Measurements from ENCODE around the gene PRDM7.

PRDM7 gene

DNA sequence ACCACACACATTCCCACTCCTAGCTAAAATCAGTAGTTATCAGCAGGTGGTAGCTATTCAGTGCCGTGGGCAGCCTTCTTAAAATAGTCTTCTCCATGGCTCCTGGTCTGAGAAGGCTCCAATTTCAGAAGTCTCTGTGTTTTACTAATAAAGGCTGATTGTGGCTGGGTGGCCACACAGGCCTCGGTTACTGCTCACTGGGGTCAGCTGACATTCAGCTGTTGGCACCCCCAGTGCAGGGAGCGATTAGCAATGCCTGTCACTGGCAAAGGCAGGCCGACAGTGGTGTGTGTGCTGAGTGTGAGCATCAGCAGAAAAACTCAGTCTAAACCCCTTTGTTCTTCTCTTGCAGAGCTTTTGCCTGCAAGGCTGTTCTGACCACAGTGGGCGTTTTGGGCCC, 41.2 kb downstream of the PRDM7 start:
- no peak for ATAC-seq (ENCODE audit: insufficient read depth, low read depth)
- Histone ChIP-seq H3K4me1 (ENCODE audit: insufficient read depth, low read length) (no peaks in the 10 kb centered on the region), H3K36me3 (ENCODE audit: insufficient read depth, low read length) (peaks cover 10% of the 10 kb centered on the region)

DNA sequence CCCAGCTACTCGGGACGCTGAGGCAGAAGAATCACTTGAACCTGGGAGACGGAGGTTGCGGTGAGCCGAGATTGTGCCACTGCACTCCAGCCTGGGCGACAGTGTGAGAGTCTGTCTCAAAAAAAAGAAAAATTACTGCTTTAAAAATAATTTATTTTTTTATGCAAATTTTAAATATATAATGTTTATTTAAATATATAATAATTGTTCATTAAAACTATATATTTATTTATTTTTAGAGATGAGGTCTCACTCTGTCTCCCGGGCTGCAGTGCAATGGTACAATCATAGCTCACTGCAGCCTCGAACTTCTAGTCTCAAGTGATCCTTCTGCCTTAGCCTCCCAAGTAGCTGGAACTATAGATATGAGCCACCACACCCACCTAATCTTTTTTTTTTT, 42.6 kb downstream of the PRDM7 start:
- Histone ChIP-seq H4K20me1 (ENCODE audit: insufficient read depth, low read length) (peaks cover 25% of the 10 kb centered on the region), H3K9me3 (ENCODE audit: insufficient read depth, low read length, severe bottlenecking) (no peaks in the 10 kb centered on the region), H3K4me3 (ENCODE audit: low read depth in 1 of 2, low read length in 2 of 2) (no peak overlapping the region), H3K79me2 (ENCODE audit: insufficient read depth, low read length) (no peaks in the 10 kb centered on the region), H3K4me2 (ENCODE audit: insufficient read depth, low read length) (no peak overlapping the region), H3K27me3 (ENCODE audit: insufficient read depth, low read length, poor library complexity) (no peaks in the 10 kb centered on the region), H2AFZ (ENCODE audit: low read depth, low read length) (no peak overlapping the region), H3K27ac (ENCODE audit: low read length) (no peak overlapping the region), H3K9ac (ENCODE audit: low read depth, low read length) (no peak overlapping the region), H3K4me1 (ENCODE audit: insufficient read depth, low read length) (no peaks in the 10 kb centered on the region), H3K36me3 (ENCODE audit: insufficient read depth, low read length) (peaks cover 10% of the 10 kb centered on the region; the same call in 1 of the 2 replicates)
- ATAC-seq (ENCODE audit: insufficient read depth, low read depth) (no peak), DNase-seq (no peak)
- TF ChIP-seq EZH2 (IDR thresholded peaks at IDR 0.05; ENCODE audit: borderline replicate concordance, low read depth, low read length, severe bottlenecking), result no peak
- TF ChIP-seq, protein P1, sequence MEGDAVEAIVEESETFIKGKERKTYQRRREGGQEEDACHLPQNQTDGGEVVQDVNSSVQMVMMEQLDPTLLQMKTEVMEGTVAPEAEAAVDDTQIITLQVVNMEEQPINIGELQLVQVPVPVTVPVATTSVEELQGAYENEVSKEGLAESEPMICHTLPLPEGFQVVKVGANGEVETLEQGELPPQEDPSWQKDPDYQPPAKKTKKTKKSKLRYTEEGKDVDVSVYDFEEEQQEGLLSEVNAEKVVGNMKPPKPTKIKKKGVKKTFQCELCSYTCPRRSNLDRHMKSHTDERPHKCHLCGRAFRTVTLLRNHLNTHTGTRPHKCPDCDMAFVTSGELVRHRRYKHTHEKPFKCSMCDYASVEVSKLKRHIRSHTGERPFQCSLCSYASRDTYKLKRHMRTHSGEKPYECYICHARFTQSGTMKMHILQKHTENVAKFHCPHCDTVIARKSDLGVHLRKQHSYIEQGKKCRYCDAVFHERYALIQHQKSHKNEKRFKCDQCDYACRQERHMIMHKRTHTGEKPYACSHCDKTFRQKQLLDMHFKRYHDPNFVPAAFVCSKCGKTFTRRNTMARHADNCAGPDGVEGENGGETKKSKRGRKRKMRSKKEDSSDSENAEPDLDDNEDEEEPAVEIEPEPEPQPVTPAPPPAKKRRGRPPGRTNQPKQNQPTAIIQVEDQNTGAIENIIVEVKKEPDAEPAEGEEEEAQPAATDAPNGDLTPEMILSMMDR (IDR thresholded peaks at IDR 0.05; ENCODE audit: borderline replicate concordance, extremely low read depth, low read length, poor library complexity, severe bottlenecking), result no peak

More for the DNA sequence above, 41.2 kb downstream of the PRDM7 start:
- Histone ChIP-seq H3K27ac (ENCODE audit: low read length) (no peak overlapping the region), H3K79me2 (ENCODE audit: insufficient read depth, low read length) (no peaks in the 10 kb centered on the region), H2AFZ (ENCODE audit: low read depth, low read length) (no peak overlapping the region), H3K9me3 (ENCODE audit: insufficient read depth, low read length, severe bottlenecking) (no peaks in the 10 kb centered on the region), H3K4me2 (ENCODE audit: insufficient read depth, low read length) (no peak overlapping the region), H3K9ac (ENCODE audit: low read depth, low read length) (no peak overlapping the region), H4K20me1 (ENCODE audit: insufficient read depth, low read length) (peaks cover 29% of the 10 kb centered on the region), H3K4me3 (ENCODE audit: low read depth in 1 of 2, low read length in 2 of 2) (no peak overlapping the region), H3K27me3 (ENCODE audit: insufficient read depth, low read length, poor library complexity) (no peaks in the 10 kb centered on the region)
- no peak for DNase-seq
- TF ChIP-seq EZH2 (IDR thresholded peaks at IDR 0.05; ENCODE audit: borderline replicate concordance, low read depth, low read length, severe bottlenecking), result no peak
- TF ChIP-seq, protein P1 (IDR thresholded peaks at IDR 0.05; ENCODE audit: borderline replicate concordance, extremely low read depth, low read length, poor library complexity, severe bottlenecking), result no peak

DNA sequence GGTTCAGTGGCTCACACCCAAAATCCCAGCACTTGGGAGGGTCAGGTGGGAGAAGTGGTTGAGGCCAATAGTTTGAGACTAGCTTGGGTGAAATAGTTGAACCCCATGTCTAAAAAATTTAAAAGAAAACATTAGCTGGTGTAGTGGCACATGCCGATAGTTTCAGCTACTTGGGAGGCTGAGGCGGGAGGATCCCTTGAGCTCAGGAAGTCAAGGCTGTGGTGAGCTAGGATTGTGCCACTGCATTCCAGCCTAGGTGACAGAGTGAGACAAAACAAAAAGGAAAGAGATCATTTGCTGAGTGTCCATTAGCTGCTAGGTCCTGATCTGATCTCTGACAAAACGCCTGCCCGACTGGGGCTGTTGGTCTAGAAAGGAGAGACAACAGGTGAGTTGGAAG, 43.7 kb downstream of the PRDM7 start:
- no peak overlapping the region for H3K4me3 ChIP-seq (ENCODE audit: low read depth in 1 of 2, low read length in 2 of 2)
- no peak overlapping the region for H3K27ac ChIP-seq (ENCODE audit: low read length)
- ATAC-seq (ENCODE audit: insufficient read depth, low read depth), result peak; percentile 31; the same call in 1 of the 3 replicates
- no peak for DNase-seq
- TF ChIP-seq, protein P1 (IDR thresholded peaks at IDR 0.05; ENCODE audit: borderline replicate concordance, extremely low read depth, low read length, poor library complexity, severe bottlenecking), result no peak
- TF ChIP-seq EZH2 (IDR thresholded peaks at IDR 0.05; ENCODE audit: borderline replicate concordance, low read depth, low read length, severe bottlenecking), result no peak
- H2AFZ ChIP-seq (ENCODE audit: low read depth, low read length), result no peak overlapping the region
- no peaks in the 10 kb centered on the region for H3K79me2 ChIP-seq (ENCODE audit: insufficient read depth, low read length)
- no peaks in the 10 kb centered on the region for H3K4me1 ChIP-seq (ENCODE audit: insufficient read depth, low read length)
- peaks cover 25% of the 10 kb centered on the region for H4K20me1 ChIP-seq (ENCODE audit: insufficient read depth, low read length)
- H3K4me2 ChIP-seq (ENCODE audit: insufficient read depth, low read length), result no peak overlapping the region
- H3K9me3 ChIP-seq (ENCODE audit: insufficient read depth, low read length, severe bottlenecking), result no peaks in the 10 kb centered on the region
- H3K9ac ChIP-seq (ENCODE audit: low read depth, low read length), result no peak overlapping the region
- no peaks in the 10 kb centered on the region for H3K27me3 ChIP-seq (ENCODE audit: insufficient read depth, low read length, poor library complexity)
- peaks cover 9% of the 10 kb centered on the region; the same call in 1 of the 2 replicates for H3K36me3 ChIP-seq (ENCODE audit: insufficient read depth, low read length)
